SK-N-MC (cell line): ENCODE data around the gene NYAP1.

ENCODE experiments used
- DNase-seq: peaks from one replicate; pipeline ENCODE4 v3.0.0-alpha.2; 2011; ENCODE audit warnings: low read depth, low spot score
- H3K27ac ChIP-seq: fragments of 200-600 bp; sonication (generic); 2 replicates; pipeline ENCODE4 v1.5.1; 2016; ENCODE audit warnings: mixed run types
- H3K36me3 ChIP-seq: fragments of 200-600 bp; sonication (generic); 2 replicates; pipeline ENCODE4 v1.6.1; 2017; ENCODE audit warnings: antibody characterized with exemption, low read length, mixed read lengths; ENCODE audit not compliant: insufficient read depth
- H3K4me3 ChIP-seq: fragments of 200-600 bp; sonication (generic); 2 replicates; pipeline ENCODE4 v1.5.1; 2016
- H3K9ac ChIP-seq: fragments of 200-600 bp; sonication (generic); 2 replicates; pipeline ENCODE4 v1.8.0; 2017; ENCODE audit warnings: mixed run types, mixed read lengths; ENCODE audit not compliant: insufficient read length
- H3K9me3 ChIP-seq: fragments of 200-600 bp; sonication (generic); 2 replicates; pipeline ENCODE4 v1.6.1; 2017; ENCODE audit warnings: low read depth, mild to moderate bottlenecking, antibody characterized with exemption, low read length, moderate library complexity, mixed read lengths
- EZH2 ChIP-seq: fragments of 200-600 bp; sonication (generic); IDR thresholded peaks from one replicate; pipeline ENCODE4 v1.6.1; 2017; ENCODE audit warnings: antibody characterized with exemption
- FOXP2 ChIP-seq: optimal IDR thresholded peaks from 2 replicates; pipeline ENCODE3; 2011; ENCODE audit warnings: mild to moderate bottlenecking, moderate library complexity; ENCODE audit not compliant: insufficient read depth; ENCODE audit errors: extremely low read length, control extremely low read depth
- POLR2AphosphoS5 ChIP-seq: IDR thresholded peaks from 2 replicates; pipeline ENCODE4 v1.6.1; 2012; ENCODE audit warnings: mild to moderate bottlenecking, low read depth, low read length, borderline replicate concordance

Gene NYAP1

DNA sequence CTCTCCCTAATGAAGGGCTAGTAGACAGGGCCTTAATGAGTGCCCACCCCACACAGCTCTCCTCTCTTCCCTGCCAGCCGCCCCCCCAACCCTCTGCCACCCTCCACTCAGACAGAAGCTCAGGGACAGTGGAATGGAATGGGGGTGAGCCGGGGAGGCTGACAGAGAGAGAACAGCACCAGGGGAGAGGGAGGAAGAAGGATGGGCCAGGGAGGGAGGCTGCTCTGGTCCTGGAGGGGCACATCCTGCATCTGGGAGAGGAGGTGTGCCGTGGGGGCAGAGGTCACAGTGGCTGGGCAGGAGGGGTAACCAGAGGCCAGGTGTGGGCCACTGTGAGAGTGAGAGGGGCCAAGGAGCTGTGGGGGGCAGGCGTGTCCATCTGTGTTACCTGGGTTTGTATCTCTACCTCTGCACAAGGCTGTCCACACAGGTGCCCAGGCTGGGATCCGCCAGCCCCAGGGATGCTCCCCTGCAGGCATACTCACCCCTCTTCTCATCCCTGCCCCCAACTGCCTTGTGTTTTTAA, 2.4 kb downstream of the NYAP1 start:
- DNase-seq, result no peak
- Histone ChIP-seq H3K4me3 (no peak overlapping the region), H3K27ac (no peak overlapping the region), H3K9me3 (no peaks in the 10 kb centered on the region), H3K9ac (no peak overlapping the region), H3K36me3 (no peaks in the 10 kb centered on the region)
- TF ChIP-seq POLR2AphosphoS5 (no peak), EZH2 (no peak), FOXP2 (no peak)

- DNase-seq, result no peak
- no peak overlapping the region for H3K27ac ChIP-seq
- H3K36me3 ChIP-seq, result no peaks in the 10 kb centered on the region
- no peak overlapping the region for H3K9ac ChIP-seq
- H3K9me3 ChIP-seq, result no peaks in the 10 kb centered on the region
- no peak for TF ChIP-seq POLR2AphosphoS5
- no peak for TF ChIP-seq FOXP2
- no peak for TF ChIP-seq EZH2
- H3K4me3 ChIP-seq, result no peak overlapping the region
Observed at GRCh38 chr7:100486753-100487446, 3.2 kb downstream of the NYAP1 start.

GRCh38 chr7:100488333-100489095, 4.8 kb downstream of the NYAP1 start:
- no peak for DNase-seq
- H3K9me3 ChIP-seq, result no peaks in the 10 kb centered on the region
- H3K9ac ChIP-seq, result no peak overlapping the region
- H3K36me3 ChIP-seq, result no peaks in the 10 kb centered on the region
- TF ChIP-seq POLR2AphosphoS5 (no peak), FOXP2 (no peak)
- H3K4me3 ChIP-seq, result no peak overlapping the region
- H3K27ac ChIP-seq, result no peak overlapping the region

- H3K9ac ChIP-seq, result no peak overlapping the region
- DNase-seq, result no peak
- H3K27ac ChIP-seq, result no peak overlapping the region
- no peaks in the 10 kb centered on the region for H3K36me3 ChIP-seq
- H3K4me3 ChIP-seq, result no peak overlapping the region
- TF ChIP-seq FOXP2 (no peak), POLR2AphosphoS5 (no peak), EZH2 (no peak)
- no peaks in the 10 kb centered on the region for H3K9me3 ChIP-seq
Observed at GRCh38 chr7:100489121-100489520, 5.4 kb downstream of the NYAP1 start.

- Histone ChIP-seq H3K9me3 (no peaks in the 10 kb centered on the region), H3K9ac (no peak overlapping the region), H3K4me3 (no peak overlapping the region), H3K27ac (no peak overlapping the region), H3K36me3 (no peaks in the 10 kb centered on the region)
- no peak for TF ChIP-seq POLR2AphosphoS5
- peak; percentile 91 for DNase-seq
Observed at GRCh38 chr7:100489824-100490223, 6.1 kb downstream of the NYAP1 start.

DNA sequence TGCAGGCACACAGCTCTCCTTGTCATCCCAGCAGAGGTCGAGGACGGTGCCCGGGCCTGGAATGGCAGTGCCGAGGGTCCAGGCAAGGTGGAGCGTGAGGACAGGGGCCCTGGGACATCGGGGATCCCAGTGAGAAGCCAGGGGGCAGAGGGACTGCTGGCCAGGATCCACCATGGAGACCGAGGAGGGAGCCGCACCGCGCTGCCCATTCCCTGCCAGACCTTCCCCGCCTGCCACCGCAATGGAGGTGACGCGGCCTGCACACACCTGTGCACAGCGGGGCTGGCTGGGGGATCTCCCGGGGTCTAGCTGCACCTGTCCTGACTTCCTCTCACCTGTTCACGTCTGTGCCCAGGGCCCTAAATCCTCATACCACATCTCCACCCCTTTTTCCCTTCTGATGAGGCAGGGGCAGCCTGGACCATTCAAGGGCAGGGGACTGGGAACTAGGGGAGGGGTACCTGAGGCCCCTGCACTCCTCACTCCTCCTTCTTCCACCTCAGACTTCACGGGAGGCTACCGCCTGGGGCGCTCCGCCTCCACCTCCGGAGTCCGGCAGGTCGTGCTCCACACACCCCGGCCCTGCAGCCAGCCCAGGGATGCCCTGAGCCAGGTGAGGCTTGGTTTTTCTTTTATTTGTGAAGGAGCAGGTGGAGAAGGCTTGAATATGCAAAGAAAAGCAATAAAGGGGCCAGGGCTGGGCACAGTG, 6.9 kb downstream of the NYAP1 start:
- H3K9ac ChIP-seq, result no peak overlapping the region
- H3K4me3 ChIP-seq, result no peak overlapping the region
- TF ChIP-seq EZH2 (no peak), POLR2AphosphoS5 (no peak), FOXP2 (no peak)
- no peaks in the 10 kb centered on the region for H3K9me3 ChIP-seq
- DNase-seq, result no peak
- no peaks in the 10 kb centered on the region for H3K36me3 ChIP-seq
- H3K27ac ChIP-seq, result no peak overlapping the region

GRCh38 chr7:100491192-100491578, 7.5 kb downstream of the NYAP1 start:
- H3K9ac ChIP-seq, result no peak overlapping the region
- no peaks in the 10 kb centered on the region for H3K9me3 ChIP-seq
- no peak overlapping the region for H3K27ac ChIP-seq
- DNase-seq, result no peak
- no peak for TF ChIP-seq EZH2
- TF ChIP-seq POLR2AphosphoS5, result no peak
- no peak for TF ChIP-seq FOXP2
- H3K4me3 ChIP-seq, result no peak overlapping the region
- no peaks in the 10 kb centered on the region for H3K36me3 ChIP-seq

DNA sequence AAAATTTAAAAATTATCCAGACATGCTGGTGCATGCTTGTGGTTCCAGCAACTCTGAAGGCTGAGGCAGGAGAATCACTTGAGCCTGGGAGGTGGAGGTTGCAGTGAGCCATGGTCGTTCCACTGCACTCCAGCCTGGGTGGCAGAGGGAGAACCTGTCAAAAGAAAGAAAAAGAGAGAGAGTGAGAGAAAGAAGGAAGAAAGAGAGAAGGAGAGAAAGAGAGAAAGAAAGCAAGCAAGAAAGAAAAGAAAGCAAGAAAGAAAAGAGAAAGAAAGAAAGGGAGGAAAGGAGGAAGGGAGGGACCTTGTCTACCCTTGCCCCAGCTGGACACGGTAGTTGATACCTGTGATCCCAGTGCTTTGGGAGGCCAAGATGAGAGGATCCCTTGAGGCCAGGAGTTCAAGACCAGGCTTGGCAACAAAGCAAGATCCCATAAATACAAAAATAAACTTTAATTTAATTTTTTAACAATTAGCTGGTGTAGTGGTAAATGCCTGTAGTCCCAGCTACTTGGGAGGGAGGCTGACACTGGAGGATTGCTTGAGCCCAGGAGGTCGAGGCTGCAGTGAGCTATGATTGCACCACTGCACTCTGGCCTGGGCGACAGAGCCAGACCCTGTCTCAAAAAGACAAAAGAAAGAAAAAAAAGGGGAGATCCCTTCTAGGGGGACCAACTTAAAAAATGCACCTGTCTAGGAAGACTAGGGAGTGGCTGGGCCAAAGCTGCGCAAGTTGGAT, 9.2 kb downstream of the NYAP1 start:
- Histone ChIP-seq H3K27ac (no peak overlapping the region), H3K9me3 (no peaks in the 10 kb centered on the region), H3K9ac (no peak overlapping the region), H3K36me3 (no peaks in the 10 kb centered on the region), H3K4me3 (no peak overlapping the region)
- no peak for DNase-seq
- TF ChIP-seq POLR2AphosphoS5, result no peak
- no peak for TF ChIP-seq EZH2
- TF ChIP-seq FOXP2, result no peak
